OCI-LY3 (cell line): ENCODE data around the gene SNAPC4.

Source experiments
- CTCF ChIP-seq: fragments of 200-600, 300-600 bp; sonication (generic); IDR thresholded peaks from 2 replicates; pipeline ENCODE4 v1.5.1; 2014; ENCODE audit warnings: antibody characterized with exemption, low read length, low read depth
- EZH2phosphoT487 ChIP-seq: fragments of 200-600 bp; shearing (Covaris generic); IDR thresholded peaks from 2 replicates; pipeline ENCODE4 v1.6.1; 2018; ENCODE audit warnings: antibody characterized with exemption, mixed run types, low read depth

DNA sequence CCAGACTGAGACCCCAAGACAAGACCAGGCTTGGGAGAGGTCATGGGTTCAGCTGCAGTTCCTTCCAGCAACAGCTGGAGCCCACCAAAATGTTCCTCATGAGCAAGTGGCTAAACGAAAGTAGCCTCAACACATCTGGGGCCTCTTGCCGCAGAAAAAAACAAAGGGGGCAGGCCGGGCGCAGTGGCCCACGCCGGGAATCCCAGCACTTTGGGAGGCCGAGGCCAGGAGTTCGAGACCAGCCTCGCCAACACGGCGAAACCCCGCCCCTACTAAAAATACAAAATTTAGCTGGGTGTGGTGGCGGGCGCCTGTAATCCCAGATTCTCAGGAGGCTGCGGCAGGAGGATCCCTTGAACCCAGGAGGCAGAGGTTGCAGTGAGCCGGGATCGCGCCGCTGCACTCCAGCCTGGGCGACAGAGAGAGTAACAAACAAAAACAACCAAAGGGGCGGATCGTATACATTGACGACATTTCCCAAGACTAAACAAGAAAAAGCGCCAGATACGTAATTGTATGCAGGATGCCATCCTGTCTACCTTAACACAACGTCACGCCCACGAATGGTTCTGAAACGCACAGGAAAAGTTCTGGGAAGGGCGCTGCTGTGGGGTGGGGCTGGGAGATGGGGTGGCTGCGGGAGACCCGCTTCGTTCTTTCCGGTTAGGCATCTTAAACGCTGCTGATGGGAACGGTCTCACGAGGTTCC is 38.0 kb upstream of the SNAPC4 start:
- TF ChIP-seq CTCF, result no peak
- TF ChIP-seq EZH2phosphoT487, result no peak
